B cell (primary cell): ENCODE data around the gene MED25.

Source experiments
- CTCF ChIP-seq: fragments of 200-600 bp; IDR thresholded peaks from one replicate; pipeline ENCODE4 v1.8.0; 2022; ENCODE audit warnings: antibody characterized with exemption, mild to moderate bottlenecking
- EZH2 ChIP-seq: IDR thresholded peaks from 2 replicates; pipeline ENCODE4 v1.6.1; 2012; ENCODE audit warnings: borderline replicate concordance, low read depth, mild to moderate bottlenecking, moderate library complexity, low read length; ENCODE audit not compliant: insufficient read depth, poor library complexity, severe bottlenecking

- TF ChIP-seq CTCF (no peak), EZH2 (no peak)
Measured at GRCh38 chr19:49859682-49860335, 41.7 kb downstream of the MED25 start.
